ENCODE results near the gene CLASP1.

CLASP1 gene

DNA sequence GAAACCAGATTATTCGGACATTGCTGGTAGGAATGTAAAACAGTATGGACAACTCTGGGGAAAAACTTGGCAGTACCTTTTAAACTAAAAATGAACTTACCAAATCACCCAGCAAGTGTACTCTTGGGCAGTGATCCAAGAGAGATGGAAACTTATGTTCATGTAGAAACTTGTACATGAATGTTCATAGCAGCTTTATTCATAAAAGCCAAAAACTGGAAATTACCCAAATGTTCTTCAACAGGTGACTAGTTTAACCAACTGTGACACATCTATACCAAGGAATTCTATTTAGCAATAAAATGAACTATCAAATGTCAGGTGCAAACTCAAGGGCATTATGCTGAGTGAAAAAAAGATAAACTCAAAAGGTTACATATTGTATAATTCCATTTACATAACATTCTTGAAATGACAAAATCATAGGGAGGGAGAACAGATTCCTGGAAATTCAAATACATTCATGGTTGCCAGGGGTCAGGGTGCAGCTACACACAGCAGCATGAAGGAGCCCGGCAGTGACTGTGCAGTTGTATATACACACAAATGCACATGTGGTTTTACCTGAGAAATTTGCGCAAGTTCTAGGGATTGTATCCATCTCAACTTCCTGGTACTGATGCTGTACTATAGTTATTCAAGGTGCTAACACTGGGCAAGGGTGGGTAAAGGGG is 122.1 kb downstream of the CLASP1 start:
- H3K4me3 ChIP-seq (ENCODE audit: low read depth, low read length), result no peak overlapping the region
- TF ChIP-seq, protein P1, sequence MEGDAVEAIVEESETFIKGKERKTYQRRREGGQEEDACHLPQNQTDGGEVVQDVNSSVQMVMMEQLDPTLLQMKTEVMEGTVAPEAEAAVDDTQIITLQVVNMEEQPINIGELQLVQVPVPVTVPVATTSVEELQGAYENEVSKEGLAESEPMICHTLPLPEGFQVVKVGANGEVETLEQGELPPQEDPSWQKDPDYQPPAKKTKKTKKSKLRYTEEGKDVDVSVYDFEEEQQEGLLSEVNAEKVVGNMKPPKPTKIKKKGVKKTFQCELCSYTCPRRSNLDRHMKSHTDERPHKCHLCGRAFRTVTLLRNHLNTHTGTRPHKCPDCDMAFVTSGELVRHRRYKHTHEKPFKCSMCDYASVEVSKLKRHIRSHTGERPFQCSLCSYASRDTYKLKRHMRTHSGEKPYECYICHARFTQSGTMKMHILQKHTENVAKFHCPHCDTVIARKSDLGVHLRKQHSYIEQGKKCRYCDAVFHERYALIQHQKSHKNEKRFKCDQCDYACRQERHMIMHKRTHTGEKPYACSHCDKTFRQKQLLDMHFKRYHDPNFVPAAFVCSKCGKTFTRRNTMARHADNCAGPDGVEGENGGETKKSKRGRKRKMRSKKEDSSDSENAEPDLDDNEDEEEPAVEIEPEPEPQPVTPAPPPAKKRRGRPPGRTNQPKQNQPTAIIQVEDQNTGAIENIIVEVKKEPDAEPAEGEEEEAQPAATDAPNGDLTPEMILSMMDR (IDR thresholded peaks at IDR 0.05; ENCODE audit: borderline replicate concordance, insufficient read depth, low read depth, low read length), result no peak

GRCh38 chr2:121524685-121525425 is 124.4 kb downstream of the CLASP1 start:
- TF ChIP-seq, protein P1 (IDR thresholded peaks at IDR 0.05; ENCODE audit: borderline replicate concordance, insufficient read depth, low read depth, low read length), result no peak

DNA sequence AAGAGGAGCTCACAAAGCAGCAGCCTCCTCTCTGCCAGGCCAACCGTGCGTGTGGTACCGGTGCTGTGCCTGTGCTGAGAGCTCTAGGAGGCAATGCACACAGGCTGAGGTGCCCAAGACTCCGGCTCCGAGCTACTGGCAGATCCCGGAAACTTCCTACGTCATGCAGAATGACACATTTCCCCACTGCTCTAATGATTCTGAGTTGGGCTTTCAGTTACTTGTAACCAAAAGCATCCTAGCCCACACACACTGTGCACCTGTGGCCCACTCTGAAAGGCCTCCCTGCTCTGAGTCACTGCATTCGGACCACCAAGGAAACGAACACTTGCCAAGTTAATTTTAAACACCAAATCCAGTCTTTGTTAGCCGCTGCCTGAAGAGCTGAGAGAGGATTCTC is 127.9 kb downstream of the CLASP1 start:
- TF ChIP-seq, protein P1 (IDR thresholded peaks at IDR 0.05; ENCODE audit: borderline replicate concordance, insufficient read depth, low read depth, low read length), result no peak
- H3K4me3 ChIP-seq (ENCODE audit: low read depth, low read length), result no peak overlapping the region

More at GRCh38 chr2:121524685-121525425, 124.4 kb downstream of the CLASP1 start:
- H3K4me3 ChIP-seq (ENCODE audit: low read depth, low read length), result no peak overlapping the region

GRCh38 chr2:121520641-121520994 is 128.6 kb downstream of the CLASP1 start:
- TF ChIP-seq, protein P1 (IDR thresholded peaks at IDR 0.05; ENCODE audit: borderline replicate concordance, insufficient read depth, low read depth, low read length), result no peak

GRCh38 chr2:121519732-121520640 is 129.3 kb downstream of the CLASP1 start:
- TF ChIP-seq, protein P1 (IDR thresholded peaks at IDR 0.05; ENCODE audit: borderline replicate concordance, insufficient read depth, low read depth, low read length), result no peak

More at GRCh38 chr2:121520641-121520994, 128.6 kb downstream of the CLASP1 start:
- H3K4me3 ChIP-seq (ENCODE audit: low read depth, low read length), result no peak overlapping the region

DNA sequence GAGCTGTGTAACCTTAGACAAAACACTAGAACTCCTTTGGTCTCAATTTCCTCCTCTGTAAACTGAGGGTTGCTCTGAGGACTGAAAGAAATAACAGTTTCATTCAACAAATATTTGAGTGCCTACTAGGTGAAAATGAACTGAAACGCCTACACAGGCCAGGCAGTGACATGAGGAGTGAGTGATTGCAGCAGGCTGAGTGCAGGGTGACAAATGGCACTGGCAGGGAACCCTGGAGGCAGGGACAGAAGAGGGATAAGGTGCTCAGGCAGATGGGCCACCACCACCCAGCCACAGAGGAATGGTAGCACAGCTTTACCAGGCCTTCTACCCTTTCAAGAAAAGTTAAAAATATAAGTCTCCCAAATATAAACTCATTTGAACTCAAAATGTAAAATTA is 130.1 kb downstream of the CLASP1 start:
- TF ChIP-seq, protein P1 (IDR thresholded peaks at IDR 0.05; ENCODE audit: borderline replicate concordance, insufficient read depth, low read depth, low read length), result no peak
- no peak overlapping the region for H3K4me3 ChIP-seq (ENCODE audit: low read depth, low read length)

More at GRCh38 chr2:121519732-121520640, 129.3 kb downstream of the CLASP1 start:
- no peak overlapping the region for H3K4me3 ChIP-seq (ENCODE audit: low read depth, low read length)
